Natural killer cell (primary cell): Measurements from ENCODE around the gene SEPTIN11. TPM values are rescaled to one million over a fixed set of nuclear protein-coding genes. Genes with fewer than 3 reads are reported as not detected.

Experiments used
- ATAC-seq, 3 donors: fragments of 150-1000 bp in 2 of 3; fragments of 200-7000 bp in 1 of 3; cut with Tn5 transposase; 1 replicate in 1 of 3; 2 replicates in 2 of 3; pipeline ENCODE4 v1.10.0; 2021; ENCODE audit warnings: mild to moderate bottlenecking in 2 of 3, moderate library complexity in 2 of 3
- DNase-seq, 2 donors: peaks; one replicate each; pipeline versions ENCODE4 v3.0.0 to v3.0.0-alpha.2; 2013 to 2021; ENCODE audit warnings: mixed read lengths in 1 of 2
- H3K27ac ChIP-seq: one replicate; pipeline ENCODE4 v1.5.1; 2013; ENCODE audit warnings: mild to moderate bottlenecking, low read length
- H3K27me3 ChIP-seq: one replicate; pipeline ENCODE4 v1.6.1; 2013; ENCODE audit warnings: low read length; ENCODE audit not compliant: control insufficient read depth, insufficient read depth
- H3K36me3 ChIP-seq: one replicate; pipeline ENCODE4 v1.6.1; 2013; ENCODE audit warnings: low read length; ENCODE audit not compliant: control insufficient read depth, insufficient read depth
- H3K4me1 ChIP-seq: one replicate; pipeline ENCODE4 v1.6.1; 2013; ENCODE audit warnings: low read length; ENCODE audit not compliant: control insufficient read depth, insufficient read depth
- H3K4me3 ChIP-seq: one replicate; pipeline ENCODE4 v1.5.1; 2013; ENCODE audit warnings: low read length
- H3K9me3 ChIP-seq: one replicate; pipeline ENCODE4 v1.6.1; 2013; ENCODE audit warnings: low read length; ENCODE audit not compliant: control insufficient read depth, insufficient read depth
- H3K27ac Mint-ChIP-seq, 2 donors: one replicate each; pipeline ENCODE4 v1.8.0; 2022; ENCODE audit warnings: mild to moderate bottlenecking in 2 of 2, mixed read lengths in 2 of 2, moderate library complexity in 1 of 2
- H3K27me3 Mint-ChIP-seq, 2 donors: one replicate each; pipeline ENCODE4 v1.8.0; 2022; ENCODE audit warnings: low read depth in 2 of 2, mixed read lengths in 2 of 2
- H3K36me3 Mint-ChIP-seq: one replicate; pipeline ENCODE4 v1.8.0; 2022; ENCODE audit warnings: mixed read lengths
- H3K4me1 Mint-ChIP-seq, 2 donors: one replicate each; pipeline ENCODE4 v1.8.0; 2022; ENCODE audit warnings: mixed read lengths in 2 of 2
- H3K4me3 Mint-ChIP-seq: one replicate; pipeline ENCODE4 v1.8.0; 2022; ENCODE audit warnings: mild to moderate bottlenecking, moderate library complexity, mixed read lengths
- H3K9me3 Mint-ChIP-seq, 2 donors: one replicate each; pipeline ENCODE4 v1.8.0; 2022; ENCODE audit warnings: mixed read lengths in 2 of 2
- CTCF ChIP-seq: fragments of 200-600 bp; IDR thresholded peaks from one replicate; pipeline ENCODE4 v1.8.0; 2022; ENCODE audit warnings: antibody characterized with exemption
- WGBS: methylation state at CpG from one replicate; pipeline ENCODE4 v1.1.7; 2013; ENCODE audit warnings: missing lambda C conversion rate; ENCODE audit not compliant: insufficient coverage; 5-methylcytosine and 5-hydroxymethylcytosine counted together
- intact Hi-C: fragments of 100-400 bp; cut with micrococcal nuclease; formaldehyde crosslinking; loops from one replicate; pipeline ENCODE4 v1.14.2; 2022
- total RNA-seq, 4 donors: library from RNA; stranded (reverse); fragments of 120-200 nt in 1 of 4; gene quantifications; one replicate each; pipeline versions ENCODE4 v1.2.3 to v1.2.4, GENCODE V29; 2013 to 2022

SEPTIN11 gene
- total RNA-seq, 3 donors from 2014 or later (not counting 1 experiment from before 2014, with no cell fraction given), result 38.6 to 52.8 (median 46.2) TPM

GRCh38 chr4:76950052-76950955, 752 bp downstream of the SEPTIN11 start:
- no peaks in the 10 kb centered on the region for H3K36me3 Mint-ChIP-seq
- H3K27ac Mint-ChIP-seq, result peak overlapping the region; percentile 77 to 90
- WGBS, result under 1% methylated on average over 67 of the region's 69 CpGs
- Histone ChIP-seq H3K27ac (peak overlapping the region; percentile 54), H3K27me3 (no peaks in the 10 kb centered on the region), H3K4me1 (peaks cover 16% of the 10 kb centered on the region), H3K9me3 (no peaks in the 10 kb centered on the region), H3K4me3 (peak overlapping the region; percentile 77), H3K36me3 (no peaks in the 10 kb centered on the region)
- peak; percentile 44 to 75 for DNase-seq
- no peaks in the 10 kb centered on the region for H3K27me3 Mint-ChIP-seq
- no peak for TF ChIP-seq CTCF
- peaks cover 21 to 50% of the 10 kb centered on the region in 2 donors for H3K4me1 Mint-ChIP-seq
- peak; percentile 25 to 38 (median 32) for ATAC-seq
- H3K4me3 Mint-ChIP-seq, result peak overlapping the region; percentile 93
- no peaks in the 10 kb centered on the region for H3K9me3 Mint-ChIP-seq
- intact Hi-C loops, result no loop called here

- peak overlapping the region; percentile 77 for H3K4me3 ChIP-seq
- H3K27me3 ChIP-seq, result no peaks in the 10 kb centered on the region
- Mint-ChIP-seq H3K4me3 (peak overlapping the region; percentile 93), H3K27me3 (no peaks in the 10 kb centered on the region), H3K27ac (peak overlapping the region; percentile 50 to 90), H3K9me3 (no peaks in the 10 kb centered on the region), H3K4me1 (peaks cover 23 to 53% of the 10 kb centered on the region in 2 donors), H3K36me3 (no peaks in the 10 kb centered on the region)
- H3K27ac ChIP-seq, result peak overlapping the region; percentile 54
- ATAC-seq (no peak), DNase-seq (peak in 1 of 2 donors; percentile 34)
- WGBS, result 4% methylated on average over 21 of the region's 23 CpGs
- peaks cover 16% of the 10 kb centered on the region for H3K4me1 ChIP-seq
- no peaks in the 10 kb centered on the region for H3K9me3 ChIP-seq
- no peak for TF ChIP-seq CTCF
- no peaks in the 10 kb centered on the region for H3K36me3 ChIP-seq
- intact Hi-C loops, result loop anchor here (1.0 kb wide), 1 partner anchor 125 kb away; no protein-coding TSS in a partner anchor
These were observed 1.6 kb downstream of the SEPTIN11 start for GRCh38 chr4:76950956-76951671.

- no peak for DNase-seq
- Mint-ChIP-seq H3K4me1 (peaks cover 23 to 52% of the 10 kb centered on the region in 2 donors), H3K27ac (no peak overlapping the region), H3K27me3 (no peaks in the 10 kb centered on the region), H3K4me3 (peak overlapping the region; percentile 93), H3K9me3 (no peaks in the 10 kb centered on the region), H3K36me3 (no peaks in the 10 kb centered on the region)
- ATAC-seq, result no peak
- Histone ChIP-seq H3K4me1 (peaks cover 16% of the 10 kb centered on the region), H3K9me3 (no peaks in the 10 kb centered on the region), H3K27me3 (no peaks in the 10 kb centered on the region), H3K27ac (no peak overlapping the region), H3K36me3 (no peaks in the 10 kb centered on the region), H3K4me3 (no peak overlapping the region)
- intact Hi-C loops, result loop anchor here (1.0 kb wide), 1 partner anchor 125 kb away; no protein-coding TSS in a partner anchor
- WGBS, result no CpG with 5 or more reads among the region's 5 CpGs
- TF ChIP-seq CTCF, result no peak
These were observed 2.1 kb downstream of the SEPTIN11 start for GRCh38 chr4:76951672-76952010.
